Skeletal muscle tissue (tissue), 4 donors: ENCODE measurements around the gene PRIM2. TPM values are rescaled to one million over a fixed set of nuclear protein-coding genes. Genes with fewer than 3 reads are reported as not detected.
"Not testable (repeated sequence)": the region's sequence is repeated elsewhere in the genome, so short reads cannot be mapped to it uniquely, and the experiment has no call there.

Source experiments
- H3K27ac ChIP-seq: one replicate; pipeline ENCODE4 v1.7.0; 2013; ENCODE audit warnings: mild to moderate bottlenecking, low read depth, low read length, inconsistent platforms
- H3K27me3 ChIP-seq, 3 donors: one replicate each; pipeline ENCODE4 v1.7.0; 2013; ENCODE audit warnings: low read length in 3 of 3; ENCODE audit not compliant: control insufficient read depth in 3 of 3, insufficient read depth in 3 of 3
- H3K36me3 ChIP-seq, 3 donors: one replicate each; pipeline ENCODE4 v1.7.0; 2013; ENCODE audit warnings: low read length in 3 of 3; ENCODE audit not compliant: control insufficient read depth in 3 of 3, insufficient read depth in 3 of 3
- H3K4me1 ChIP-seq, 3 donors: one replicate each; pipeline ENCODE4 v1.7.0; 2013; ENCODE audit warnings: low read length in 3 of 3, mild to moderate bottlenecking in 3 of 3; ENCODE audit not compliant: control insufficient read depth in 3 of 3, insufficient read depth in 3 of 3
- H3K4me3 ChIP-seq, 3 donors: one replicate each; pipeline ENCODE4 v1.7.0; 2013; ENCODE audit warnings: low read length in 3 of 3
- H3K9ac ChIP-seq, 3 donors: one replicate each; pipeline ENCODE4 v1.7.0; 2013; ENCODE audit warnings: low read length in 3 of 3, mild to moderate bottlenecking in 3 of 3, moderate library complexity in 2 of 3, low read depth in 1 of 3
- H3K9me3 ChIP-seq, 3 donors: one replicate each; pipeline ENCODE4 v1.7.0; 2013; ENCODE audit warnings: low read length in 3 of 3; ENCODE audit not compliant: control insufficient read depth in 3 of 3
- total RNA-seq: library from RNA; depleted of rRNA; stranded (reverse); fragments of >200 nt; gene quantifications from one replicate; pipeline ENCODE4 v1.2.3, GENCODE V29; 2014
- donor health status: Osteomylitis.

Gene PRIM2
- total RNA-seq, 1 donor from 2014 or later: 14.6 TPM

DNA sequence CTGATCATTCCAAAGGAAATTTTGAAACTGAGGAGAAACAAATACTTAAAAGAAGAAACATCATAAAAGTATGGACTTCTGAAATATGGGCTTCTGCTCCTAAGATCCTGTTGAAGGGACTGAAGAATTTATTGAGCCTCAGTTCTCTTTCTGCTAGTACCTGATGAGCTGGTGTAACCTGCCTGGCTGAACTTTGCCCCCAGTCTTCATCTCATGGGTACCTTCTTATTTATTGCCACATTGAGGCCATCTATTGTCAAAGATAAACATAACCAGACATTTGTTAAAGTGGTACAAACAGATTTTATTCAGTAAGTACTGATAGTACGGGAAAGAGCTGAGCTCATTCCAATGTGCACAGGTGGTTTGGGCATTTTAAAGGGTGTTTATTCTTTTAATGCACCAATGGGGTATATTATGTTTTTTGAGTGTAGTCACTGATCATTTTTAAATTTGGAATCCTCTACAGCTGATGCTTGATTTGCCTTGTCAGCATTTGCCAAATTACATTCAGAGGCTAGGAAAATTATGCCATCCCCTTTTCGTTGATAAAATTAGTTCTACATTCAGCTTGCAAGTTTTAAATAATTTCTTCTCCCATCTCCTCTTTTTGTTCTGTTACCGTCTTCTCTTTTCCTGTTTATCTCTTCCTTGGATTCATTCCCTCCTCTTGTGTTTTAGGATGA is 118.2 kb downstream of the PRIM2 start:
- Histone ChIP-seq H3K27me3 (no peaks in the 10 kb centered on the region), H3K36me3 (no peaks in the 10 kb centered on the region), H3K9ac (no peak overlapping the region), H3K4me3 (no peak overlapping the region), H3K9me3 (no peaks in the 10 kb centered on the region), H3K27ac (no peak overlapping the region), H3K4me1 (no peaks in the 10 kb centered on the region)

DNA sequence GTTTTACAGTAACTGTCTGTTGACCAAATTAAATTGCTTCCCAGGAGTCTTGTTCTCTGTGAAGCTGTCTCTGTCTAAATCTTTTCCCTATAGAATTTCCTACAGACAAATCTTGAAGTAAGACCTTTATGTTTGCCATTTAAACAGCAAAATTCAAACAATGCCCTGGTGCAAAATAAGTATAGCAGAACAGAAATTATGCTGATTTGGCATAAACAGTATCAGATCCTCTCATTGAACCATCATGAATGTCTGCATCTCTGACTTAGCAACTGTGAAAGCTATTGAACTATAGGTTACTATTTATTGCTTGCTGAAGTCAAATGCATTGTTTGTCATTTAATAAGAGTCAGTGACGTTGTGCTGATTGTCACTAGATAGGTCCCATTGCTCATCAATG is 123.3 kb downstream of the PRIM2 start:
- H3K4me3 ChIP-seq, H3K4me1 ChIP-seq, H3K9me3 ChIP-seq, H3K27me3 ChIP-seq, H3K27ac ChIP-seq, H3K36me3 ChIP-seq, H3K9ac ChIP-seq: not testable (repeated sequence)

DNA sequence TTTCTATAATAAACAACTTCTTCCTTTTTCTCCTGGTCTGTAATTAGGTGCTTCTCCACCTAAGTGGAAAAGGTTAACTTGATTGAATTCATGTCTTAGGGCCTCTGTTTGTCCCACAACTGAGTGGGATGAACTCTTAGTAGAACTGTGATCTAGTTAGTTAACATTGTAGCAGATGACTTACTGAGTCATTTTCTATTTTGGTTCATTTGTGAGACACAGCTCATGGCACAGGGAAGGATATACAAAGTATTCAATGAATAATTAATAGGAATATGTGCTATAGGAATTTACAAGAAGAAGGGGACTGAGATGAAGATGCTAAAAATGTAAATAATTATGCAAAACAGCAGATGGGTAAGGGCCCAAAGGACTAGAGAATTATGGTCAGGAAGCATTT is 124.7 kb downstream of the PRIM2 start:
- not testable (repeated sequence) for H3K27ac ChIP-seq, H3K4me3 ChIP-seq, H3K9me3 ChIP-seq, H3K9ac ChIP-seq, H3K4me1 ChIP-seq, H3K36me3 ChIP-seq, H3K27me3 ChIP-seq

DNA sequence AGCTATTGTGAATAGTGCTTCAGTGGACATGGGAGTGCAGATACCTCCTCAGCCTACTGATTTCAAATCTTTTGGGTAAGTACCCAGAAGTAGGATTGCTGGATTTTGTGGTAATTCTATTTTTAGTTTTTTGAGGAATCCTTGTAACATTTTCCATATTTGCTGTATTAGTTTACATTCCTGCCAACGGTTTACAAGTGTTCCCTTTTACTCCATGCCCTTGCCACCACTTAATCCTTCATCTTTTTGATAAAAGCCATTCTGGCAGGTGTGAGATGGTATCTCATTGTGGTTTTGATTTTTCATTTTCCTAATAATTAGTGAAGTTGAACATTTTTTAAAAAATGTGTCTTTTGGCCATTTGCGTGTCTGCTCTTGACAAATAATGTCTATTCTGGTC is 125.8 kb downstream of the PRIM2 start:
- not testable (repeated sequence) for H3K9ac ChIP-seq, H3K36me3 ChIP-seq, H3K27ac ChIP-seq, H3K4me3 ChIP-seq, H3K27me3 ChIP-seq, H3K4me1 ChIP-seq, H3K9me3 ChIP-seq

DNA sequence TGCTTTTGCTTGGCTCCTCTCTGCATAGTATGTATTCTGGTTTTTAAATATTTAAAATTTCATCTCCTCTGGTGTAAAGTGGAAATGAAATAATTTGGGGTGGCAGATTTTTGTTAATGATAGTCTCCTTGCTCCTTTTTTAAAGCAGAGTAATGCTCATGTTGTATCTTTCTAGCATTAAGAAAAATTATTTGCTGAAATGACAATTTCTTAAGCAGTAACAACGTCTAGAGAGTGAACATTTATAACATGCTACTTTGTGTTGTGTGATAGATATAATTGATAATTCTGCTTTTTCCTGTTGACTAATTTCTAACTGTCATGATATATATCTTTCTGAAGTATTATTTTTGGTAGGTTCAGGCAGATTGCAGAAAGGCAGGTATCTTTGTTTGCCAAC is 127.4 kb downstream of the PRIM2 start:
- not testable (repeated sequence) for H3K9me3 ChIP-seq, H3K27me3 ChIP-seq, H3K4me3 ChIP-seq, H3K9ac ChIP-seq, H3K4me1 ChIP-seq, H3K27ac ChIP-seq, H3K36me3 ChIP-seq

DNA sequence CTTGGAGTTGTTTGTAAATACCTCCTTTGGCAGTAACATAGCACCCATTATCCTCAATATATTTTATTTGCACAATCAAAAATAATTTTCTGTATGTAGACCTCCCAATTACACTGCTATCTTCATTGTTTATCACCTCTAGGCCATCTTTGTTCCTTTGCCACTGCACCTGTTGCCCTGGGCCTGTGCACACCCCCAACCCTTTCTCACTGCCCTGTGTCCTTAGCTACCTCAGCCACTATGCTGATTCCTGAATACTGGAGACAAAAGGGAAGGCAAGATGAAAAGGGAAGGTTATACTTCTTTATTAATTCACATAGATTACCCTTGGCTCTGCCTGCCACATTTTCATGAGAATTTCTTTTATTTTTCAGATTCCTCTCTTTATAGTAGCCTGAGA is 127.9 kb downstream of the PRIM2 start:
- not testable (repeated sequence) for H3K36me3 ChIP-seq, H3K4me3 ChIP-seq, H3K27ac ChIP-seq, H3K4me1 ChIP-seq, H3K27me3 ChIP-seq, H3K9me3 ChIP-seq, H3K9ac ChIP-seq

DNA sequence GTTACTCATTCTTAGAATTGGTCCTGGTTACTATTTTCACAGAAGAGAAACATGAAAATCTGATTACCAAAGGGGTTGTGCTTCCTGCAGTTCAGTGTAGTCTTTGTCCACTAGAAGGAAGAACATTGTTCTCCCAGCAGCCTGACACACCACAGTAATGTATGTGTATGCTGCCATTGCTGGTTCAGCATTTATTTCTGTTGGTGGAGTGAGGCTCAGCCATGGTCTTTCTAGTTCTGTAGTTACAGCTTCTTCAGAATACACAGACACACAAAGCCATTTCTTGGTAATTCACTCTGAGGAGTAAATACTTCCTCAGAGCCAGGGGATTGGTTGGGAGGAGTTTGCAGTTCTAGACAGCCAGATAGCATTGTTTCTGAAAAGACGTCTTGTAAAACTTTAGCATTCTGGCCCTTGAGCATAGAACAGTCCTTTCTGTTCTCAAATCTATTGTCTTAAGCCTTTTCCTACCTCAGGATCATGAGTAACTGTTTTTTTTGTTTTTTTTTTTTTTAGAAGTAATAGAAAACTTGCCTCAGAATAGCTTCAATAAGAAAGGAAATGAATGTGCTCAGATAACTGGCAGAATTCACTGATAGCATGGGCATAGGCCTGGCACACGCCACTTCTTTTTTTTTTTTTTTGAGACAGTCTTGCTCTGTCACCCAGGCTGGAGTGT is 128.5 kb downstream of the PRIM2 start:
- H3K4me1 ChIP-seq, H3K9ac ChIP-seq, H3K4me3 ChIP-seq, H3K27ac ChIP-seq, H3K9me3 ChIP-seq, H3K27me3 ChIP-seq, H3K36me3 ChIP-seq: not testable (repeated sequence)

DNA sequence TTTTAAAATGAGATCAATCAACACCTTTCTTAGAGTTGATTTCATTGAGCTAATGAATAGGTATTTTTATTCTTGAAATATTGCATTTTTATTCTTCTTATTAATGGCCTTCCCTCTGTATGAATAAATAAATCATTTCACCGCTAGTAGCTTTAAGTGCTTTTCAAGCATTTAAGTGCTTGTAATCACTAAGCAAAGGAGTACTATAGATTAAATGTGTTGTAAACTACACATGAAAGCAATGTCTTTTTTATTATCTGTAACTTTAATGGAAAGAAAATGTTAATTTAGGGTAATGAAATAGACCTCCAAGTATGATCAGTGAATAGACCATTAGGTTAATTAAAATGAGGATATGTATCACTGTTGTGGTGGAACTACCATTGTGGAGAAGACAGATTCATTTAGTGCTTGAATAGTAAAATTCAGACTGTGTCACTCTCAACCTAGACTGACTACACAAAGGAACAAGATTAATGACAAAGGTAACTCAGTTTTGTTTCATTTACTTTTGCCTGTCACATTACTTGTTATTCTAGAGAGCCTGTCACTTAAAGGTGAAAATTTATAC is 132.2 kb downstream of the PRIM2 start:
- H3K4me1 ChIP-seq, H3K9ac ChIP-seq, H3K9me3 ChIP-seq, H3K36me3 ChIP-seq, H3K27me3 ChIP-seq, H3K4me3 ChIP-seq, H3K27ac ChIP-seq: not testable (repeated sequence)

DNA sequence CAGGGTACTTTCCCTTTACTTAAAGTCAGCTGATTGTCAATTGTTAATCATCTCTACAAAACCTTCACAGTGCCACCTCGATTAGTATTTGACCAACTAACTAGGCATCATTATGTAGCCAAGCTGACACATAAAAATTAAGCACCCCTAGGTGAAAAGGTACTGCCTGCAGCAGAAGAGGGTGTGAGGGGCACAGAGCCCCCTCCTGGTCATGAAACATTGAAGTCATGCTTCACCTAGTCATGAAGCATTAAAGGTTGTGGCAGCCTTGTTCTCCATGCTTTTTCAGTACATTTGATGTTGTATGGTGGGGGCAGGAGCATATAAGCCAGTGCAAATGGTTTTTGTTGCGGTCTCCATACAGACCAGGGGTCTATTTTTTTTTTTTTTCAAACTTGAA is 142.4 kb downstream of the PRIM2 start:
- not testable (repeated sequence) for H3K27ac ChIP-seq, H3K9ac ChIP-seq, H3K4me1 ChIP-seq, H3K27me3 ChIP-seq, H3K4me3 ChIP-seq, H3K9me3 ChIP-seq, H3K36me3 ChIP-seq

DNA sequence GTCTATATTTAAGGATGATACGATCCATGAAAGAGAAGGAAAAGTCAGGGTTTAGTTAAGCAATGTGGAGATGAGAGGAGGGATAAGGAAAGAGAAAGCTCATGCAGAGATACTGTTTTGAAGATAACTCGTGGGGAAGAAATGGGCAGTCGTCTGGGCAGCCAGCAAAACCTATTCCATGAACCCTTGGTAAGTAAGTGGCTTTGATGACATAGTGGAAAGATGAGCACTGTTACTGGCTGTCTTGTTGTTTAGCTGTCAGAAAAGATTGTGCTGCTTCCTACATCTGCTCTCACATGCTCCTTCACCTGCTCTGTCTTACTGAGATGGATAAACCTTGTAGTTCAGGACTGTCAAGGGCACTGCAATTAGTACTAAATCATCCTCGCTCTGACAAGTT is 143.6 kb downstream of the PRIM2 start:
- not testable (repeated sequence) for H3K27me3 ChIP-seq, H3K4me3 ChIP-seq, H3K4me1 ChIP-seq, H3K27ac ChIP-seq, H3K36me3 ChIP-seq, H3K9me3 ChIP-seq, H3K9ac ChIP-seq
